ENCODE measurements around the gene ESYT1. TPM values are rescaled to one million over a fixed set of nuclear protein-coding genes. Genes with fewer than 3 reads are reported as not detected.

Gene ESYT1
- polyA plus RNA-seq, 4 donors: 71.0 to 84.0 (median 79.2) TPM

DNA sequence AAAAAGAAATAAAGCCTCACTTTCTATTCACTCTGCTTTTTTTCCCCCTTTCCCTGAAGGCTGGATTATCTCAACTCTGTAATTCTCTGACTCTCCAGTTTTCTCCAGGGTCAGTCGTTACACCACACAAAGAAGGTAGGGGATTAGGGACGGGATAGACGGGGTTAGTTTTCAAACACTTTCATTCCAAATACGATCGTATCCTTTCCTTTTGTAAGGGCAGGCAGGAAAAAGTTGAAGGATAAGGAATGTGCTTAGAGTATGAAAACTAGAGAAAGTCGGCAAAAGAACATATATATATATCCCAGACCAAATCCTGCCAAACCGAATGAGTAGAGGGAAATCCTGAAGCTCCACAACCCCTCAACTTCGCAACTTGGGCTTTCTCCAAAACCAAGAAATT lies 581 bp upstream of the ESYT1 start:
- DNase-seq (ENCODE audit: low read depth in 4 of 4, low spot score in 3 of 4): no peak

DNA sequence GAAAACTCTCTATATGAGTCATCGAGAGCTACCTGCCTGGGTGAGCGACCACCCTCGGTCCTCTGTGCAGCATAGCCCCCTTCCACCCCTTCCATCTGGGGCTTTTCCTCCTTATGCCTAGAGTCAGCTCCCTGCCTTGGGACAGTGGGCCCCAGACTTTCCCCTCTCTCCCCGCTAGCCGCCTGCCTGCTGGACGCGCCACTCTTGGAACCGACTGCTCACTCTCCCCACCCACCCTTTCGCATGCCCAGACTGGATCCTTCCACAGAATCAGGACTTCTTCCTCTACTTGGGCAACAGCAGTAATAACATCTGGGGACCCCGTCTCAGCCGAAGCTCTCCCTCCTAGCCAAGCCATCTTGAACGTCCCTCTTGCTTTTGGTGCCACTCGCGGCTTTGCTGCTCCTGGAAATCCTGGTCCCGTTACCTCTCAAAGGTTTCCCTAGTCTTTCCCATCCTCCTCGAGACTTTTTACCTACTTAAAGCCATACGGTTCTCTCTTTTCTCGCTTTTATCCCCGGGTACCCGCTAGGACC lies 671 bp downstream of the ESYT1 start:
- DNase-seq (ENCODE audit: low read depth in 4 of 4, low spot score in 3 of 4): no peak

DNA sequence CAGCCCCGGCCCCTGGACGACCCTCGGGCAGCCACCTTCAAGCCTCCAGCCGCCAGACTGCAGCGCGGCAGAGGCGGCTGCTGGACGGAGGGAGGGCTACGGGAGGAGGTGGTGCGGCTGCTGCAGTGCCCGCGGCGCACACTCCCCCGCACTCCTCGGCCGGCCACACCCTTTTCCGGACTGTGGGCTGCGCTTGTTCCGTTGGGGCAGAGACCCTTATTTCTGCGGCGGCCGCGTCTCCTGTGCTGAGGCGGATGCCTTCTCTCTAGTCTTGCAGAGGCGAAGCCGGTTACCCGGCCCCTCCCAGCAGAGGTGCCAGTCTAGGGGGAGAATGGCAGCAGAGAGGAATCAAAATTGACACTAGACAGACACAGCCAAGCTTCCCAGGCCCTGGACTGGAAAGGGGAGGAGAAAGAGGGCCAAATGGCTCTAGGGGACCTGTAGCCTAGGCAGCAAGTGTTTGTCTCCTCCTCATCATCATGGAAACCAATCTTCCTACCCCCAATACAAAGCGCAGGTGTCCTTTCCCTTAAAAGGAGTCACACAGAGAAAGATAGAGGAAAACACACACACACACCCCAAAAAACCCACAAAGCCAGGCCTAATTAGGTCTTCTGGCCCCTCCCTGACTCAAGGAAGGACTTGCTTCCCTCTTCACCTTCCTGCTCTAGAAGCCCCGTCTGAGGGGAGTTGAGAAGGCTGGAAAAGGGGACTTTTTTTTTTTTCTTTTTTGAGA lies 1.3 kb downstream of the ESYT1 start:
- peak in 1 of 4 donors; percentile 28 for DNase-seq (ENCODE audit: low read depth in 4 of 4, low spot score in 3 of 4)

DNA sequence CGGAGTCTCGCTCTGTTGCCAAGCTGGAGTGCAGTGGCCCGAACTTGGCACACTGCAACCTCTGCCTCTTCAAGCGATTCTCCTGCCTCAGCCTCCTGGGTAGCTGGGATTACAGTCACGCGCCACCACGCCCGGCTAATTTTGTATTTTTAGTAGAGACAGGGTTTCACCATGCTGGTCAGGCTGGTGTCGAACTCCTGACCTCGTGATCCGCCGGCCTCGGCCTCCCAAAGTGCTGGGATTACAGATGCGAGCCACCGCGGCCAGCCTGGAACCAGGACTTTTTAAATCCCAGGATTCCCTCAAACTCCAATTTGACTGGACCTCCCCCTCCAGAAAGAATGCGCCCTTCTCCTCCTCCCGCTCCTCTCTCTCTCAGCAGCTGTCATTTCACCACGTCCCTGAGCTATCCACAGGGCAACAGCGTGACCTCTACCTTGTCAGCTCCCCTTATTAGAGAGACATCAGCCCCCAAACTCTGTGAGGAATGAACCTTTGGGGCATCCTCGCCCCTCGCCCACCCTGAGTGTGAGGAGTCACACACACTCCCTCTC lies 2.0 kb downstream of the ESYT1 start:
- DNase-seq (ENCODE audit: low read depth in 4 of 4, low spot score in 3 of 4): no peak

DNA sequence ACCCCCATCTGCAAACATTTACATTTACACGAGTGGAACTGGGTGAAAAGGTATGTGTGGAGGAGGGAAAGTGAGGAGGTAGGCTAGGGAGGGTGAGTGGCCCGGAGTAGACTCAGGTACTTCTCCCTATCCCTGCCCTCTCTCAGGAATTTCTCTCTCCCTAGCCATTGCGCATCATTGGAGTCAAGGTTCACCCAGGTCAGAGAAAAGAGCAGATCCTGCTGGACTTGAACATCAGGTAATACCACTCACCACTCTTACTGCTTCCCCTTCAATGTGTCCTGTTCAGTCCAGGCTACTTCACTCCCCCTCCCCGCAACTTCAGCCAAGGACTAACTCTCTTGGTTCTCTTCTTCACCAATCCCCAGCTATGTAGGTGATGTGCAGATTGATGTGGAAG lies 2.8 kb downstream of the ESYT1 start:
- DNase-seq (ENCODE audit: low read depth in 4 of 4, low spot score in 3 of 4): no peak

DNA sequence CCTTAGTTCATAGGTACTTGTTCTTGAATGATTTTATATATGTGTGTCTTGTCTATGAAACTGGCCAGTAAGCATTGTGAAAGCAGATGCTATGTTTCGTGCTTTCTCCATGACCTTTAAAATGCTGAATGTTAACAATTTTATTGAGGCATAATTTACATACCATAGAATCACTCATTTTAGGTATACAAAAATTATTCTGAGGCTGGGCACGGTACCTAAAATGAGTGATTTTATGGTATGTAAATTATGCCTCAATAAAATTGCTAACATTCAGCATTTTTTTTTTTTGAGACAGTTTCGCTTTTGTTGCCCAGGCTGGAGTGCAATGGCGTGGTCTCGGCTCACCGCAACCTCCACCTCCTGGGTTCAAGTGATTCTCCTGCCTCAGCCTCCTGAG lies 6.8 kb downstream of the ESYT1 start:
- DNase-seq (ENCODE audit: low read depth in 4 of 4, low spot score in 3 of 4): no peak

DNA sequence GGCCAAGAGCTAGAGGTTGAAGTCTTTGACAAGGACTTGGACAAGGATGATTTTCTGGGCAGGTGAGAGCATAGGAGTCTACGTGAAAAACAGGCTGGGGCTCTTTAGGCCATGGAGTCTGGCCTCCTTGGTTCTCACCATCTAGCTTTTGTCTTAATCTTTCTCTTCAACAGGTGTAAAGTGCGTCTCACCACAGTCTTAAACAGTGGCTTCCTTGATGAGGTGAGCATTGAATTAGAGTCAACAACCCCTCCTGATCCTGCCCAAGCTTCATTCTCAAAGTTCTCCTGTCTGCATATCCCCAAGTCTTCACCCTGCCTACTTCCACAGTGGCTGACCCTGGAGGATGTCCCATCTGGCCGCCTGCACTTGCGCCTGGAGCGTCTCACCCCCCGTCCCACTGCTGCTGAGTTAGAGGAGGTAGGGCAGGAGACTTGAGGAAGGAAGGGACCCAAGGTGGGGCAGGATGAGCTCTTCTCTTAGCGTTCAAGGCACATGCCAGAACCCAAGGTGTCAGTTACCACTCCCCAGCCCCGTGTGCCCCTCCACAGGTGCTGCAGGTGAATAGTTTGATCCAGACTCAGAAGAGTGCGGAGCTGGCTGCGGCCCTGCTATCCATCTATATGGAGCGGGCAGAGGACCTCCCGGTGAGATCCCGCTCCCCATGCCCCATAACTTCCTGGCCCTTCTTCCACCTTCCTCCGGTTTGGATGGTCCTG lies 9.9 kb downstream of the ESYT1 start:
- DNase-seq (ENCODE audit: low read depth in 4 of 4, low spot score in 3 of 4): no peak

DNA sequence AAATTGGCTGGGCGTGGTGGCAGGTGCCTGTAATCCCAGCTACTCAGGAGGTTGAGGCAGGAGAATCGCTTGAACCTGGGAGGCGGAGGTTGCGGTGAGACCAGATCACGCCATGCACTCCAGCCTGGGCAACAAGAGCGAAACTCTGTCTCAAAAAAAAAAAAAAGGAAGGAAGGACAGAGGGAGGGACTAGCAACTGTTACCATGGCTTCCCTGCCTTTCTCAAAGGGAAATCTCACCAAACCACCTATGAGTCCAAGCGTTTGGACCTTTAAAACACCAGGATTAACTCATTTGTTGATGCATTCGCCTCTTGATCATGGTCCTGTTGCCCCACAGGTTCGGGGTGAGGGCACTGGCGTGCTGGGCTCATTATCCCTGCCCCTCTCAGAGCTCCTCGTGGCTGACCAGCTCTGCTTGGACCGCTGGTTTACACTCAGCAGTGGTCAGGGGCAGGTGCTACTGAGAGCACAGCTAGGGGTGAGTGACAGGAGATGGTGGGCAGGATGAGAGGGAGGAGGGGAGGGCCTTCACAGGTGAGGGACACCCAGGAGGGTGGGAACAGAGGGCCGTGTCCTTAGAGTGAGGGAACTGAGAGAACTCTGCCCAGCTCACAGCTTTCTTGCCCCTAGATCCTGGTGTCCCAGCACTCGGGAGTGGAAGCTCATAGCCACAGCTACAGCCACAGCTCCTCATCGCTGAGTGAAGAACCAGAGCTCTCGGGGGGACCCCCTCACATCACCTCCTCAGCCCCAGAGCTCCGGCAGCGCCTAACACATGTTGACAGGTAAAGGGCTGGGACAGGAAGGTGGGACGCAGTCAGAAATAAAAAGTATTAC lies 14.1 kb downstream of the ESYT1 start:
- DNase-seq (ENCODE audit: low read depth in 4 of 4, low spot score in 3 of 4): no peak

DNA sequence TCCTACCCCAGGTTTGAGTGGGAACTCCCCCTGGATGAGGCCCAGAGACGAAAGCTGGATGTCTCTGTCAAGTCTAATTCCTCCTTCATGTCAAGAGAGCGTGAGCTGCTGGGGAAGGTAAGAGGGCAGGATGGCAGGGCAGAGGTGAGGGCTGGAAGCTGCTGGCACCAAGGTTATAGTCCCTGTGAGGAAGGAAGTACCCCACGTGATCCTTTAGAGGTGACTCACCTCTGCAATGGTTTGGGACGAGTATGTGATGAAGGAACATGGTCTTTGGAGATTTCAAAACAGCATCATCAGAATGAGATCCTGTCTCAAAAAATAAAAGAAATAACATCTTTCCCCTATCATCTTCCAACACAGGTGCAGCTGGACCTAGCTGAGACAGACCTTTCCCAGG lies 15.2 kb downstream of the ESYT1 start:
- DNase-seq (ENCODE audit: low read depth in 4 of 4, low spot score in 3 of 4): no peak

DNA sequence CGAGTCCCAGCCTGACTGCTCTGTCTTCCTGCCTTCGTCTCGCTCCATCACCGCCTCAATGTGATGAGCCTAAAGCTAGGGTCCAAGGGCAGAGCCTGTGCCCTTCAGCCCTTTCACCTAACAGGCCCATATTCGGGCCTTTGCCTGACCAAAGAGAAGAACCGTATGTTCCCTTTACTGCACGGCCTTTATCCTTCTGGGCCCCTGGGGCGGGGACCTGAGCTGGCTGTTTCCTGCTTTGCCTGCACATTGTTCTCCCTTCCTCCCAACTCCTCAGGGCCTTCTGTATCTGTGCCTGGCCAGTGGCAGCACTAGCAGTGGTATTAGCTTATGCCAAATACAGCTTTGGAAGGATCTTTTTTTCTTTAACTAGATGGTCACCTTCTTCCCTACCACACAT lies 15.8 kb downstream of the ESYT1 start:
- no peak for DNase-seq (ENCODE audit: low read depth in 4 of 4, low spot score in 3 of 4)

DNA sequence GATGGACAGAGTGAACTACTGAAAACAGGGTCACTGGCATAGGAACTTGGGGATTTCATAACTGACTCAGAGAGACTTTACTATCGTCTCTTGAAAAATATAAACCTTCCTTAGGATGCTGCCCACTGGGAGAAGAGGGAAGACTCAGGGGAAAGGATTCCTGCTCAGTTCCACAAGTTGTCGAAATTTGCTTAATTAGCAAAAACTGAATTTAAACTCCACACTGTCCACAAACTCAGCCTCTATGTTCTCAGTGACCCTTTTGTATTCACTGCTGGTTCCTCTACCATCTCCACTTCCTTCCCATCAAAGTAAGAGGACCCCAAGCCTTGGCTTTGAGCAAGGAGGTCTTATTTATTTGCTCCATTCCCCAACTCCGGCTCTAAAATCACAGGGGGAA lies 17.1 kb downstream of the ESYT1 start:
- DNase-seq (ENCODE audit: low read depth in 4 of 4, low spot score in 3 of 4): no peak

DNA sequence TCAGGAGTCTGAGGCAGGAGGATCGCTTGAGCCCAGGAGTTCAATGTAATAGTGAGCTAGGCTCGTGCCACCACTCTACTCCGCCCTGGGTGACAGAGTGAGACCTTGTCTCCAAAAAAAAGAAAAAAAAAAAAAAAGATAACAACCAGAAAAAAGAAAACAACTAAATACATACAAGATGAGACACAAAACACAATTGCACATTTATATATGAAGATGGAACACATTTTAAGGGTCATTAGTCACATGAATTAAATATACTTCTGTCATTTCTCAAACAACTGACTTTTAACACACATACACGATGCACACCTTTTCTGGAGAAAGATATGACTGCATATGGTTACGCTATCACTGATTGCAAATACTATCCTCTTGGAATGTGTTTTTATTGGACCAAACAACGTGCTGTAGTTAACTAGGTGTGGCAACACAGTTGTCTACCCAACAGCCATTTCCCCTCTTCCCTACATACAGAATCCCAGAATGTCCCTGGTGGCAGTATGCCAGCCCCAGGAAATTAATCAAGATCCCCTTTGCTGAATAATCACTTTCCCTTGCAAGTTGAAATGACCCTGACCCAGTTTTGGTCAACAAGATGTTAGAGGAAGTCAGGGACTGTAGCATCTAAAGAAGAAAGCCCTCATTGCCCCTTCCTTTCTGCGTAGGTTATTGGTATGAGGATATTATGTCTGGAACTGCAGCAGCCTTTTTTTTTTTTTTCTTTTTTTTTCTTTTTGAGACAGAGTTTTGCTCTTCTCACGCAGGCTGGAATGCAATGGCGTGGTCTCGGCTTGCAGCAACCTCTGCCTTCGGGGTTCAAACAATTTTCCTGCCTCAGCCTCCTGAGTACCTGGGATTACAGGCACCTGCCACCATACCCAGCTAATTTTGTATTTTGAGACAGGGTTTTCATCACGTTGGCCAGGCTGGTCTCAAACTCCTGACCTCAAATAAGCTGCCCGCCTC lies 18.7 kb downstream of the ESYT1 start:
- no peak for DNase-seq (ENCODE audit: low read depth in 4 of 4, low spot score in 3 of 4)

DNA sequence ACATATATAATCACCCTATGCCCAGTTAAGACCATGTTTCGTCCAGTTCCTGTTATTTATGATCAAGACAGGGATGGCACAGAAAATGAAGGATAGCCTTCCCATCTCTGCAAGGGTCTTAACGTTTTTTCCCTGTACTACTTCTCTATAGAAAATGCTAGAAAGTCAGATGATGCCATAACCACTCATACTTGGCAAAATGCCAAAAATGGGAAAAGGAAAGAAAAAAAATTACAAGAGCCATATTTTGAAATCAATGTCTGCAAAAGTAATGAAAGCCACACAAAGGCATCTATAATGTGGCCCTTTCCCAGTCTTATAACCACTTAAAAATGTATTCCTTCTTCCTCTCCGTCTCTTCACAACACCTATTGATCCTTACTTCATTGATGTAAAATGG lies 22.5 kb downstream of the ESYT1 start:
- no peak for DNase-seq (ENCODE audit: low read depth in 4 of 4, low spot score in 3 of 4)

DNA sequence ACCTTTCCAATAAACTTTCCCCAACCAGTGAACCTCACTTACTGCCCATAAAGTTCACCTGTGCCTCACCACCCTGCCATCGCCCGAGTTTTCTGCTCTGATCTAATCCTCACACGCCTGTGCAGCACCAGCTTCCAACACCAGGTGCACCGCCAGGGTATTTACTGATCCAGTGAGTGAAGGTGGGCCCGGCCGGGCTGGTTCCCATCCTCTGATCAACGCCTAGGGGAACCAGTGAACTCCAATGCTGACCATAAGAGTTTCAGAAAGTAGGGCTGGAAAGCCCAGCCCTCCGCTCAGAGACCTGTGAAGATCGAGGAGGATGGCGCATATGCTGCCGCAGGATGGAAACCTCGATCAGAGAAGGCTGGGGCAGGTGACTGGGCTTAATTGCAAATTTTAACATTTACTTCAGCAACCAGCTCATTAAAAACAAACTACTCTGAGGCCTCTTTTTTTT lies 23.6 kb downstream of the ESYT1 start:
- DNase-seq (ENCODE audit: low read depth in 4 of 4, low spot score in 3 of 4): peak in 3 of 4 donors; percentile 27 to 38 (median 33)

DNA sequence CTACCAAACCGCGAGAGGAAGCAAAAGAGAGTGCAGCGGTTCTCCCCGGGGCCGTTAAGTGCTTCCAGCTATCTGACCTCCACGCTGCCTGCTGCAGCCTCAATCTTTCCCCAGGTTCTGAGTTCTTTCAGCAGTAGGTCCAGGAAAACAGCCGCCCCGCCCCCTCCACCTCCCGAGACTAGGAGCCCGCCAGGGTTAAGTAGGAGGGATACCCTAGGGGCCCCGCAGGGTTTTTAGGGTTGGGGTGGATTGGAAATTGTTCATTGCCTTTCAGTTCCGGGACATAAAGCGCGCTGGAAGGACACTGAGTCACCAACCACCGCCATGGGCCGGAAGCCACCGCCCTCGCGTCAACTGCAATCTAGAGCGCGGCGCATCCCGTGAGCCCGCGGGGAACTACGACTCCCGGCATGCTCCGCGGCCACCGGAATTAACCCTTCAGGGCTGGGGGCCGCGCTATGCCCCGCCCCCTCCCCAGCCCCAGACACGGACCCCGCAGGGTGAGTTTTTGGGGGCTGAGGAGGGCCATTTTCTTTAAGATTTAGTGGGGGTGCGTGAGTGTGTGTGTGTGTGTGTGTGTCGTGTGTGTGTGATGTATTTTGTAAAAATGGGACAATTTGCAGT lies 24.2 kb downstream of the ESYT1 start, which contains the start of gene MYL6B:
Gene MYL6B (plus strand): TSS at position 456 of the 624 bp plus-strand sequence. CDS start 1,332 bp downstream, outside the sequence.
- peak; percentile 82 to 87 (median 86) for DNase-seq (ENCODE audit: low read depth in 4 of 4, low spot score in 3 of 4)

DNA sequence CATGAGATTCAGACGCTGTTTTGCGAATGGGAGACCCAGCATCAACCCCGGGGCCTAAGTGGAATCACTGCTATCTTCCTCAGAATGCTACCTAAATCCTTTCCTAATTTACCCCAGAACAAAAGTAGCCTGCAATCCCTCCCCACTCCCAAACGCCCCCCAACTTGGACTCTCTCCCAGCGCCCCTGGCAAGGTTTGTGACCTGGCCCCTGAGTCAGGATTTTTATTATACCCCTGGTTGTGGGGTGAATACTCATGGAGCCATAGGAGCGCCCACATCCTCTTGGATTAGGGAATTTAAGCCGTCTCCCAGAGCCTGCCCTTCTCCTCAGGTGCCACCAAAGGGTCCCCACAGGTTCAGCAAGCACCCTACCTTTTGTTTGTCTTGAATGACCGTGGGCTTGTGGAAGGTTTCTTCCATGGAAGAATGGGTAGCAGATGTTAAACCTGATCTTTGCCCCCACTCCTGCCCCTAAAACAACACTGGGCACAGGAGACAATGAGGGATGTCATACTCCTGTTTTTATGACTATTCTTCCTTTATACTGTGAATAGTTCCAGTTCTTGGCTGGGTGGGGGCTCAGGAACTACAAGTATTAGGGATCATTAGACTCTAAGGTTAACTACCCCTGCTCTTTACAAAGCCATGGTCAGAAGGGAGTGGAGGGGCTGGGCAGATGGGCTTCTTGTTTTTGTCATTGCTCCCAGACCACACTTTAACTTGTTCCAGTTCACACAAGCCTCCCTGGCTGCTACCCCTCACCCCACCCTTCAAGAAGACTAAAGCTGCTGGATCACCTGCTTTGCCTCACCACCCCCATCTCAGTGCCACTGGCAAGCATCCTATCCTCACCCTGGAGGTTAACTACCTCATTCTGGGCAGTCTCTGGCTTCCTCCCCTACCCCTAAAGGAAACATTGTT lies 24.9 kb downstream of the ESYT1 start:
- DNase-seq (ENCODE audit: low read depth in 4 of 4, low spot score in 3 of 4): no peak

DNA sequence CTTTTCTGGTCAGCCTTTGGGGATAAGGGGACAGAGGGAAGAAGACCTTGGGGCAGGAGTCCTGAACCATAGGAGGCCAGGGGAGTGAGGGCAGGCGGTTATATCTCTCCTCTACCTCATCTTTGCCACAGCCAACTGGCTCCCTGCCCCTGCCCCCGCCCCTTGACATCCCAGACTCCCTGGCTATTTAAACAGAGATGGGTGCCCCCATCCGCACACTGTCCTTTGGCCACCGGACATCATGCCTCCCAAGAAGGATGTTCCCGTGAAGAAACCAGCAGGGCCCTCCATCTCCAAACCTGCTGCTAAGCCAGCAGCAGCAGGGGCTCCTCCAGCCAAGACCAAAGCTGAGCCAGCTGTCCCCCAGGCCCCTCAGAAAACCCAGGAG lies 25.6 kb downstream of the ESYT1 start:
- DNase-seq (ENCODE audit: low read depth in 4 of 4, low spot score in 3 of 4): no peak

DNA sequence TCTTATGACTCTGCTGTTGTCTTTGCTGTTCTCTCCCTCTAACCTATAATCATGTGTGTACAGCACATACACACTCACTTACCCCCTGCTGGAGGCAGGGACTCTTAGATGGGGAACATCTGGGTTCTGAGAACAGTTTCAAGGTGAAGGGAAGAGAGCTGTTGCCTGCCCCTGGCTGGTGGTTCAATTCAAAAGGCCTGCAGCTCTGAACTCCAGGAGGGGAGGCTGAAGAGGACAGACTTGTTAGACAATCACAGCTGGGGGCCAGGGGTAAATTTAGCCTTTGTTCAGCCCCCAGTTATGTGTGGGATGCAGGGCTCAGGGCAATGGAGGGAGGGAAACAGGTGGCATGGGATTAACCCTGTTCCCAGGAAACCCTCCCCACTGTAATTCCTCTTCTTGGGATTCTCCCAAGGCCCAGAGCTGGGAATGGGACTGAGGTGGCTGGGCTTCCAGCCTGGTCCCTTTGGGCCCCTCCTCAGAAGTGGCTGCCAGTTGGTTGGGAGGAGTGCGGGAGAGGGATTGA lies 26.2 kb downstream of the ESYT1 start:
- no peak for DNase-seq (ENCODE audit: low read depth in 4 of 4, low spot score in 3 of 4)

Measured in right renal pelvis (tissue), 4 donors.